IMR-90 (cell line): ENCODE data around the gene SIDT1.

Source experiments
- CTCF ChIP-seq: conservative IDR thresholded peaks from 2 replicates; pipeline ENCODE4 v1.5.1; 2012; ENCODE audit warnings: mild to moderate bottlenecking, low read depth, low read length, improper control_type of control experiment
- RAD21 ChIP-seq: IDR thresholded peaks from 2 replicates; pipeline ENCODE4 v1.6.1; 2012; ENCODE audit warnings: low read length, improper control_type of control experiment

GRCh38 chr3:113536627-113537101 lies 4.3 kb downstream of the SIDT1 start:
- TF ChIP-seq RAD21 = no peak
- no peak for TF ChIP-seq CTCF
